PC-3 (cell line): Measurements from ENCODE around the gene NEGR1.

ENCODE experiments used
- CTCF ChIP-seq: fragments of 300-600 bp; sonication (generic); conservative IDR thresholded peaks from 2 replicates; pipeline ENCODE4 v1.5.1; 2017; ENCODE audit warnings: antibody characterized with exemption, low read depth, mild to moderate bottlenecking, low read length
- EZH2 ChIP-seq: fragments of 300-600 bp; sonication (generic); IDR thresholded peaks from one replicate; pipeline ENCODE4 v1.6.1; 2017; ENCODE audit warnings: antibody characterized with exemption, mild to moderate bottlenecking, low read length; ENCODE audit not compliant: unreplicated experiment
- EZH2phosphoT487 ChIP-seq: fragments of 300-600 bp; sonication (generic); IDR thresholded peaks from 2 replicates; pipeline ENCODE4 v1.6.1; 2018; ENCODE audit warnings: mild to moderate bottlenecking, antibody characterized with exemption, low read length, borderline replicate concordance

- TF ChIP-seq CTCF: no peak
- no peak for TF ChIP-seq EZH2phosphoT487
- TF ChIP-seq EZH2: no peak
Measured at GRCh38 chr1:71562298-71562697, 720.0 kb downstream of the NEGR1 start.
